Cardiac fibroblast (primary cell): ENCODE measurements around the gene CCNK.

Experiments
- DNase-seq, 2 donors: peaks; one replicate each; pipeline versions ENCODE4 v3.0.0 to v3.0.0-alpha.2; 2010; ENCODE audit warnings: low read depth in 2 of 2
- H3K4me3 ChIP-seq, 2 donors: replicated peaks in 1 of 2; 1 replicate in 1 of 2; 2 replicates in 1 of 2; pipeline ENCODE4 v1.5.1; 2011; ENCODE audit warnings: low read depth in 2 of 2, low read length in 2 of 2, mild to moderate bottlenecking in 2 of 2, moderate library complexity in 1 of 2
- TF ChIP-seq, protein P1 (sequence below): IDR thresholded peaks from one replicate; pipeline ENCODE4 v1.5.1; 2011; ENCODE audit warnings: low read depth, mild to moderate bottlenecking, low read length, inconsistent platforms

Gene CCNK

DNA sequence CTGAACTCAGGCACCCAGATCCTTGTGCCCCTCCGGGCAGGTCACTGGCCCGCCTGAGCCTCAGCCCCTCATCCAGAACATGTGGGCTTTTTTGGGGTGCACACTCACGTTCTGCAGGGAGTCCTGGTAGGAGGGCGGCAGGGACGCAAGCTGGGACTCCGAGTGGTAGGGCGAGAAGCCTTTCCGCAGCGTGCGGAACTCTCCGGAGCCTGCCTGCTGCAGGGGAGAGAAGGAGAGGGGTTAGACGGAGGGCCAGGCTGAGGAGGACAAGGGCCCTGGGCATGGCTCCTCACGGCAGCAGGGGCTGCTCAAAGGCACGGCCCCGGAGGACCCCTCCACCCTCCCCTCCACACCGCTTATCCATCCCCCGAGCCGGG is 40.8 kb downstream of the CCNK start:
- DNase-seq, result no peak
- no peak overlapping the region for H3K4me3 ChIP-seq
- TF ChIP-seq, protein P1, sequence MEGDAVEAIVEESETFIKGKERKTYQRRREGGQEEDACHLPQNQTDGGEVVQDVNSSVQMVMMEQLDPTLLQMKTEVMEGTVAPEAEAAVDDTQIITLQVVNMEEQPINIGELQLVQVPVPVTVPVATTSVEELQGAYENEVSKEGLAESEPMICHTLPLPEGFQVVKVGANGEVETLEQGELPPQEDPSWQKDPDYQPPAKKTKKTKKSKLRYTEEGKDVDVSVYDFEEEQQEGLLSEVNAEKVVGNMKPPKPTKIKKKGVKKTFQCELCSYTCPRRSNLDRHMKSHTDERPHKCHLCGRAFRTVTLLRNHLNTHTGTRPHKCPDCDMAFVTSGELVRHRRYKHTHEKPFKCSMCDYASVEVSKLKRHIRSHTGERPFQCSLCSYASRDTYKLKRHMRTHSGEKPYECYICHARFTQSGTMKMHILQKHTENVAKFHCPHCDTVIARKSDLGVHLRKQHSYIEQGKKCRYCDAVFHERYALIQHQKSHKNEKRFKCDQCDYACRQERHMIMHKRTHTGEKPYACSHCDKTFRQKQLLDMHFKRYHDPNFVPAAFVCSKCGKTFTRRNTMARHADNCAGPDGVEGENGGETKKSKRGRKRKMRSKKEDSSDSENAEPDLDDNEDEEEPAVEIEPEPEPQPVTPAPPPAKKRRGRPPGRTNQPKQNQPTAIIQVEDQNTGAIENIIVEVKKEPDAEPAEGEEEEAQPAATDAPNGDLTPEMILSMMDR, result no peak

DNA sequence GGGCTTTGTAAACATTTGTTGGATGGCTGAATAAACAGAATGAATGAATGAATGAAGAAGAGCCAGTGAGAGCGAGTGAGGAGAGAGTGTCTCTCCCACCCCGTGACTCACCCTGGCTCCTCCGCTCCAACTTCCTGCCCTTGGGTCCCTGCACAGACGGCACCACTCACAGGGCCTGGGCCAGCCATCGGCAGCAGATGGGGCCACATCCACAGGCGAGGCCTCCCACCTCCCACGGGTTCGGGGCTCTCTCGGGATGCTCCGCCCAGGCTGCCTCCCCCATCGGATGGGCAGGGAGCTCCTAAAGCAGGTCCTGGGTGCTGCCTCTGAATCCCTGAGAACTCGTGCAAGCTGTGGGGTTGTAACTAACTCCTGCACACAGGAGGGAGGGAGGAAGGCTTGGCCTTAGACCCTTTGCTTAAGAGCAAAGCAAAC is 41.3 kb downstream of the CCNK start:
- H3K4me3 ChIP-seq, result no peak overlapping the region
- peak; percentile 46 to 60 for DNase-seq
- TF ChIP-seq, protein P1, result no peak

DNA sequence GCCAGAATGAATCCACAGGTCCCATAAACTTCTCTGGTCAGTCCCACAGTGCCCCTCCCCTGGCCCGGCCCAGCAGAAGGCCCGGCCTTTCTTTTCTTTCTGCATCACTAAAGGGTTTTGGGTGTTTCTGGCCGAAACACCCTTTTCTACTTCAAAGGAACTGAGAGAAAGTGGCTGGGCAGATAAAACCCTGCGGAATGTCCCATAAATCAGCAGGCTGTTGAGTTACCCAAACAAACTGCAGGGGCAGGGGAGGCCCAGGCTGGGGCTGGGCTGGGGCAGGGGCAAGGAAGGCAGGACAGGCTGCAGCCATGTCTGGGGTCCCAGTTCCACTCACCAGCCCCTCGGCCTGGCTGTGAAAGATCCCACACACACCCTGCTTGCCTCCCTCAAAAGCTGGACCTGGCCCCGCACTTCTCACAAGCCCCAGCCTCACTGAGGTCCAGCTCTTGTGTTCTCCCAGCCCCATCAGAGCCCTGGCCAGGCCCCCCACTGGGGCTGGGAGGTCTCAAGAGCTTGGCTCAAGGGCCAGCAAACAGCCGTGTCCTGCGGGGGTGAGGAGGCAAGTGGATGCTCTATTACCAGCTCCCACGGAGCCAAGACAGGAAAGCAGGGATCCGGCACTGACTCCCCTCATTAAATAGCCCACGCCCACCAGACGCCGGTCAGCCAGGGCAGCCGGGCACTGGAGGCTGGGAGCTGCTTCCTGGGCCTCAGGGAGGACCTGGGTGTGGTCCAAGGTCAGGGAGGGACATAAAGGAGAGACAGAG is 41.9 kb downstream of the CCNK start:
- DNase-seq, result no peak
- TF ChIP-seq, protein P1, result no peak
- no peak overlapping the region for H3K4me3 ChIP-seq

DNA sequence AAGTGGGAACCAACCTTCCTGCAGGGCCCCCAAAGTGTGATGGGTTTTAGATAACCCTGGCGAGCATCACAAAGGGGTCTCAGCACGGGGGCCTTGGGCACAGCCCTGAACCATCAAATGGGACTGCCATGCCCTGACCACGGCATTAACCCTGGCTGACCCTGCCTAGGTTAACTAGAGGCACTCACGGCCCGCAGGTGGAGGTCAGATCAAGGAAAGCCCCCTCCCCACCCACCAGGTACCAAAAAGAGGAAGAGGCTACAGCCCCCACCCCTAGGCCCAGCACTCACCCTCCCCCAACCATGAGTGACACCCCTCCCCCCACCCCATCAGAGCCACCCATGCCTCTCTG is 42.5 kb downstream of the CCNK start:
- TF ChIP-seq, protein P1, result no peak
- no peak for DNase-seq
- no peak overlapping the region for H3K4me3 ChIP-seq

DNA sequence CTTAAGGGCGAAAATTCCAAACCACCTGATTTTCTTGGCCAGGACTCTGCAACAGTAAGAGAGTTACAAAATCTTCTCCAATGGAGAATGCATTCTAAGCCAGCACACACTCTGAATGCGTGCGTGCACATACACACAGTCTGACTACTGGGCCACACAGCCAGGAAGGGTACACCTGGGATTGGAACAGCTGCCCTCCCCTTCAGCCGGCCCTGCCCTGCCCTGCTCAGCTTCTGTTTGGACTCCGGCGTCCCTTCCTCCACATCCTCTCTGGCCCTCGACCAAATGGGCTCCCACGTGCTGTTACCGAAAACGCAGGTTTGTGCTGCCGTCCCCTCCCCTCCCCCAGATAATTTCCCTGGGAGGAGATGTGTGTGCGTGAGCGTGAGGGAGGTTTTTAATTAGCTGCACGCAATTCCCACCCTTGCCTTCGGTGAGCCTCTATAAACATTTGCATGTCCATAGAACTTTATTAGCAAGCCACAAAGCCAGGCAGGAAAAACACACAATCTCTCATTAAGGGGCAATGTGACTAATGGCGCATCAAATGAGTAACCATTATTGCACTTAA is 43.0 kb downstream of the CCNK start:
- TF ChIP-seq, protein P1, result no peak
- no peak overlapping the region for H3K4me3 ChIP-seq
- DNase-seq, result no peak

DNA sequence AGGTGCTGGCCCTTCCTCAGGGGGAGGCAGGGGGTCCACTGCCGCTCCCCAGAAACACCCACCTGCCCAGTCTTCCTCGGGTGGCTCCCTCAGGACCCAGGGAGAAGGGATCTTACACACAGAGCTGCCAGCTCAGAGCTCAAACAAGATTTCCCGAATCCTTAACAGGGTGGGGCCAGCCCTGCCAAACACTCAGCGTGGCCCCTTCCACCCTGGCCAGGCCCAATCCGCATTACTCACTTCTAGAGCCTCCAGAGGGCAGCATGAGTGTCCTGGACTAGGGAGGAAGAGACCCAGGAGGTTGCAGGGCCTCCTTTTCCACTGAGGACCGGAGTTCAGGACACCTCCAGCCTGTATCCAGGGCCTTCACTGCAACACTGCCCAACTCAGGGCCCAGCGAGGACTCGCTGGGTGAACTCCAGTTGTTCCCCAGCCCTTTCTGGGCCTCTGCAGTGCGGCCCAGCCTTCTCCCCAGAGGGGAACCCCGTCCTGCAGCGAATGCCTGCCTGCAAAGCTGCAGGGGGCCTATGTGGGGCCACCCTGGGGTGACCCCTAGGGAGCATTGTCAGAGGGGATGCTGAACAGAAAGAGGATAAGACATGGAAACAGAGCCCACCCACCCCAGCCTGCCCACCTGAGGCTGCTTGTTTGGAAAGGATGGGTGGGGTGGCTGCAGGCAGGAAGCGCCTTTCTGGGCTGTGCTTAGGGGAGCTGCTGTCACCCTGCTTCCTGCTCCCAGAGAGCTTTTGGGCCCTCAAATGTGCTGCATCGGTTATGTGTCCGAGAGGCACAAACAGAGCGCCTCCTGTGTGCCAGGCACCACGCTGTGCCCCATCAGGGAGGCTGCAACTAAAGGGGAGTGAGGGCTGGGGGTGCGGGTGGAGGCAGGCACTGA is 43.8 kb downstream of the CCNK start:
- peak; percentile 51 to 64 for DNase-seq
- TF ChIP-seq, protein P1, result peak; percentile 29
- no peak overlapping the region for H3K4me3 ChIP-seq
